HG02852 (cell line): ENCODE data around the gene SERHL2.
"Not testable (repeated sequence)": the region's sequence is repeated elsewhere in the genome, so short reads cannot be mapped to it uniquely, and the experiment has no call there.

Experiments
- ATAC-seq: cut with Tn5 transposase; IDR thresholded peaks from one replicate; pipeline ENCODE4 v1.9.1; 2021; ENCODE audit warnings: mild to moderate bottlenecking, moderate library complexity; ENCODE audit not compliant: unreplicated experiment

Gene SERHL2, protein sequence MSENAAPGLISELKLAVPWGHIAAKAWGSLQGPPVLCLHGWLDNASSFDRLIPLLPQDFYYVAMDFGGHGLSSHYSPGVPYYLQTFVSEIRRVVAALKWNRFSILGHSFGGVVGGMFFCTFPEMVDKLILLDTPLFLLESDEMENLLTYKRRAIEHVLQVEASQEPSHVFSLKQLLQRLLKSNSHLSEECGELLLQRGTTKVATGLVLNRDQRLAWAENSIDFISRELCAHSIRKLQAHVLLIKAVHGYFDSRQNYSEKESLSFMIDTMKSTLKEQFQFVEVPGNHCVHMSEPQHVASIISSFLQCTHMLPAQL

DNA sequence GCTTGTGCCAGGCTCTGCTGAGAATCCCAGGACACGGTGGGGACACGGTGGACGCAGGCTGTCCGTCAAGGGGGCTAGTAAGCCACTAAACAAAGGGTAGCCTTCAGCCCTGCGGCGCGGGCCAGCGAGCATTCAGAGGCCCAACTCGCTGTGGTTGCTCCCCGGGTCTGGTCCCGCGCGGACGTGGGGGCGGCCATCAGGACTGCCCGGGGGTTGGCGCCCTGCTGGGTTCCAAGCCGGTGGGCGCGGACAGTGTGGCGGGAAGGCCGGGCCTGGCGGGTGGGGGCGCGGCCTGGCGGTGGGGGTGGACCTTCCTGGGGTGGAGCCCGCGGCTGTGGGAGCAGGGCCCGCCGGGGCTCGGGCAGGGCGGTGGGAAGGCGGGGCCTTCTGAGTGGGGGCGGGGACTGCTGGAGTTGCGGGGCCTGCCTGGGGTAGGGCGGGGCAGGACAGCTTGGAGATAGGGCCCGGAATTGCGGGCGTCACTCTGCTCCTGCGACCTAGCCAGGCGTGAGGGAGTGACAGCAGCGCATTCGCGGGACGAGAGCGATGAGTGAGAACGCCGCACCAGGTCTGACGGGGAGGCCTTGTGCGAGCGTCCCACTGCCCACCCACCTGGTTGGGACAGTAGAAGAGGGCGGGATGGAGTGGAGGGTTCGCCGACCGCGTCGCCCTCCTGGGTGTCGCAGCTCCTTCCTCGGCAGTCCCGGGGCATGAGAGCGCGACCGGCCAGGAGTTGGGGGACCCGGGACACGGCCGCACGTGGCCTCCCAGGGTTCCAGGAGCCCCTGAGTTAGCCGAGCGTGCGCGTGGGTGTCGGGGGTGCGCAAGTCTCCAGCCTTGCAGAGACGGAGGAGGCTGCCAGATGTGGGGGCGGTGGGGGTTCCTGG is at the start of gene SERHL2:
SERHL2 (plus strand) TSS at position 482 of the 887 bp plus-strand sequence; CDS start at position 547, 65 bp downstream.
- ATAC-seq = peak; percentile 57

DNA sequence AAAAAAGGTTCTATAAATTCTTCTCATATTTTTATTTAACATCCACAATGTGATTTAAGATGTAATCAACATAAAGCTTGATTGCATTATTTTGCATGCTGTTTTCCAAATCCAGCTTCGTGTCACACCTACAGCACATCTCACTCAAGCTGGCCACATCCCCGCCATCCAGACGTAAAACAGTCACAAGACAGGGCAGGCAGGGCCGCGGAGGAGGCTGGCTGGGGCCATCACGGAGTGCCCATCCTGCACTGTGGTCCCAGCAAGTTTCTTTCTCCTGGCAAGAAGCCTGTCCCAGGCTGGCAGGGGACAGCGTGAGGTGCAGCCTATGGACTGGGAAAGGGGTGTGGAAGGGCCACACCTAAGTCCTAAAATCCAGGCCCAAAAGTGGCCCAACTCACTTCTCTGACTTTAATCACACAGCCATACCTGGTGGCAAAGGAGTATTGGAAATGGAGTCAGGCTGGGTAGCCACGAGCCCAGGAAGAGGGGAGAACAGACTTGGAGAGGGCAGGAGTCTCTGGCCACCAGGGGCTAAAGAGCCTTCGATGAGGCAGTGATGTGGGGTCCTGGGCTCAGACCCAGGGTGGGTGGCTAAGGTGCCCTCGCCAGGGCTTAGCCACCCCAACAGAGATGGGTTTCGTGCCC is 45.3 kb upstream of the SERHL2 start:
- ATAC-seq = not testable (repeated sequence)

DNA sequence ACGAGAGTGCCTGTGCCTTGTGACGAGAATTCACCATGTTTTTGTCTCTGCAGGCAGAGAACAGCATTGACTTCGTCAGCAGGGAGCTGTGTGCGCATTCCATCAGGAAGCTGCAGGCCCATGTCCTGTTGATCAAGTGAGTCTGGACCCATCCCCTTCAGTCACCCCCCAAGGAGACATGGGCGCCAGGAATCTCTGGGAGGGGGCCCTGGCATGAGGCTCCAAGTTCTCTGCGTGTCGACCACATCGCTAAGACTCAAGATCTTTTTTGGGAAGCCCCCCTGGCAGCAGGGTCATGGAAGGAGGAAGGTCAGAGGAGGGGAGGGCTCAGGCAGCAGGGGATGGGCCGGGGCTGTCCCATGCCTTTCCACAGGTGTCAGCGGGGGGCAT is 44.8 kb upstream of the SERHL2 start:
- not testable (repeated sequence) for ATAC-seq

DNA sequence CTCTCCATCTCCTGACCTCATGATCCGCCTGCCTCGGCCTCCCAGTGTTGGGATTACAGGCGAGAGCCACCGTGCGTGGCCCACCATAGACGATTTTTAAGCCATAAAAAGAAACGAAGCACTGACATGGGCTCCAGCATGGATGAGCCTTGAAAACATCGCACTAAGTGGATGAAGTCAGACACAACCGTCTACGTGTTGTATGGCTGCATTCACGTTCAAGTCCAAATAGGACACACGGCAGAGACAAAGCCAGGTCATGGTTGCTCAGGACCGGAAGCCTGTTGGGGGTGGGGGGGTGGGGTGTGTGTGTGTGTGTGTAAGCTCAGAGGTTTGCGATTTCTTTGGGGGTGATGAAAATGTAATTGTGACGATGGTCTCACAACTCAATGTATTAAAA is 44.2 kb upstream of the SERHL2 start:
- ATAC-seq = no peak

DNA sequence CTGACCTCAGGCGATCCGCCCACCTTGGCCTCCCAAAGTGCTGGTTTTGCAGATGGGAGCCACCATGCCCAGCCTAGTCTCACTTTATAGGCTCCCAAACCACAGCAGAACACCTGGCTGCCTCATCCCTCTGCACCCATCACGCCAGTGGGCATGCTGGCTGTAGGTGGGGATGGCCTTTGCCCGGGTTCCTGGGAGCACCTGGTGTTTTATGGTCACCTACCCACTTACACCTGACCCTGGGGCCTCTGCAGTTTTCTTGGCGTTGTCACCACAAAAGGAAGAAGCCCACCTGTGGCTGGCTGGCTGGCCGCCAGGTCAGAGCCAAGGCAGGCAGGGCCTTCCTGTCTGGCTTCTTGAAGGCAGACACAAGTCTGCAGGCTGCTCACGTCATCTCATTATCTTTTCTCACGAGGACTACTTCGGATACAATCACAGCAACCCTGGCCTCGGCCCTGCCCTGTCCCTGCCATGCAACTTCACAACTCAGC is 42.3 kb upstream of the SERHL2 start:
- no peak for ATAC-seq

DNA sequence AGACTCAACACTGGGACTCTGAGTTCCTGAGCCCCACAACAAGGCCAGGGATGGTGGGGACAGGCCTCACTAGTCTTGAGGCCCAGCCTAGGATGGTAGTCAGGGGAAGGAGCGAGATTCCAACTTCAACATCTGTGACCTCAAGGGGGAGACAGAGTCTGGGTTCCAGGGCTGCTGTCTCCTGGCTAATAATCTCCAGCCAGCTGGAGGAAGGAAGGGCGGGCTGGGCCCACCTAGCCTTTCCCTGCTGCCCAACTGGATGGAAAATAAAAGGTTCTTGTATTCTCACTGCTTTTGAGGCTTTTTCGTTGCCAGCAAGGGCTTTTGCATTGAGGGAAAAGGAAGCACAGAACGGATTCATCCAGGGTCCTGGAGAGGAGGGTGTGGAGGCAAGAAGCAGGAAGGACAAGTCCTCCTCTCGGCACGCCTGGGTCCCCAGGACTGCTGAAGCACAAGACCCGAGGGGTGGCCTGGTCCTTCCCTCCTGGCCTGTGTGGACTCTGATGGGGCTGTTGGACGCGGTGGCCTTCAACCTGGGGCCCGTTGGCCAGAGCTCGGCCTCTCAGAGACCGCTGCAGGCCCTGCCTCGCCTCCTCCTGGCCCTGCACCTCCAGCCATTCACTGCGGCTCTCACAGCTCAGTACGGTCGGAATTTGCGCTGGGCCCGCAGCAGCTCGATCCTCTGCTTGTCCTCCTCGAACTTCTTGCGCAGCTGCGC is 41.3 kb upstream of the SERHL2 start:
- ATAC-seq = not testable (repeated sequence)

DNA sequence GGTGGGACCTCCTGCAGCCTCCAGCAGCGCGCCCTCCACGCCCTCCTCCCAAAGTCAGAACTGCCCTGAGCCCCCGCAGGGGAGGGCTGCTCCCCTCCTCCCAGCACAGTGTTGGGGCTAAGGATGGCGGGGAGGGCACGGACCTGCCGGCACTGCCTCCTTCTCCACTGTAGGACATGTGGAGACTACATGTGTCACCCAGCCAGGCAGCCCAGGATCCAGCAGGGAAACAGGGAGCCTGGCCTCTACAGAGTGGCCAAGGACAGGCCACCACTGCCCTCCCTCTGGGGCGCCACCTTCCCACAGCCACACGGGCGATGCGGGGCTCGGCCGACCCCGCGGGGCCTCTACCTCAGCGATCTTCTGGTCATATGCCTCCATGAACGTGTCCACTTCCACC is 39.4 kb upstream of the SERHL2 start:
- not testable (repeated sequence) for ATAC-seq

DNA sequence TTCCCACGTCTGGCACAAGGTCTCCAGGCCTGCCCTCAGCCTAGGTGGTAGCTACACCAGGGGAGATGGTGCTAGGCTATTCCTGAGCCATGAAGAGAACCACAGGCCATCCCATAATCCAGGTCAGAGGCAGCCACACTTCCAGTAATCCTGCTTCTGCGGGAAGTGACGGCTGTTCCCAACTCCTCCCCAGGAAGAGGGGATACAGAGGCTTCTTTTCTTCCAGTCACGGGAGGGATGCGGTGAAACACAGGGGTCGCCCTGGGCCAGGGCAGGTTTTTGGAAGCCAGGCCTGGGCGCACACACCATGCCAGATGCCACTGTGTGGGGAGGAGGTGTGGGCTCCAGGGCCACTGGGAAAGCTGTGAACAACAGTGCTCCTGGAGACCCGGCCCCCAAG is 38.5 kb upstream of the SERHL2 start:
- not testable (repeated sequence) for ATAC-seq

DNA sequence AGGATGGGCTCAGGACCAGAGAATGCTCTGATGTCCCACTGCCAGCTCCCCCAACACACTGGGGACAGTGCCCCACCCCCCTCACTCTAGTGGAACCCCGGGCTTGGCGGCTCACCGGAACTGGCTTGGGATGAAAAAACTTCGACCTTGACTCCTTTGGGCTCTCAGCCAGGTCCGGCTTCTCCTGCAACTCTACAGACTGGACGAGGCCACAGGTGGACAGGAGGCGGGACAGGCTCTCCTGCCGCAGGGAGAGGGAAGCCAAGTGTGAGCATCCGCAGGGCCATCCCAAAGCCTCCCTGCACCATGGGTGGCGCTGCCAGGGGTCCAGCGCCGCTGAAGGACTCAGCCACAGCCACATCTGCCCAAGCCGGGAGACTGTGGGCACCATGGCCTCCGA is 37.9 kb upstream of the SERHL2 start:
- no peak for ATAC-seq

DNA sequence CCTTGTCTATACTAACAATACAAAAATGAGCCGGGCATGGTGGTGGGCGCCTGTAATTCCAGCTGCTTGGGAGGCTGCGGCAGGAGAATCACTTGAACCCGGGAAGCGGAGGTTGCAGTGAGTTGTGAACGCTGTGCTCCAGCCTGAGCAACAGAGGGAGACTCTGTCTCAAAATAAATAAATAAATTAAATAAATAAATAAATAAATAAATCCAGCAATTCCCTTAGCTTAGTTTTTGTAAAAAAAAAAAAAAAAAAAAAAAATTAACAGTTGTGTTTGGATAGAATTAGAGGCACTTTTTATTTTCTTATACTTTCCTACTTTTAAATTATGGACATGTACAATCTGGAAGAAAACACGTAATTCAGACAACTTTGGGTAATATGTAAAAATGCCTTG is 36.7 kb upstream of the SERHL2 start:
- not testable (repeated sequence) for ATAC-seq

DNA sequence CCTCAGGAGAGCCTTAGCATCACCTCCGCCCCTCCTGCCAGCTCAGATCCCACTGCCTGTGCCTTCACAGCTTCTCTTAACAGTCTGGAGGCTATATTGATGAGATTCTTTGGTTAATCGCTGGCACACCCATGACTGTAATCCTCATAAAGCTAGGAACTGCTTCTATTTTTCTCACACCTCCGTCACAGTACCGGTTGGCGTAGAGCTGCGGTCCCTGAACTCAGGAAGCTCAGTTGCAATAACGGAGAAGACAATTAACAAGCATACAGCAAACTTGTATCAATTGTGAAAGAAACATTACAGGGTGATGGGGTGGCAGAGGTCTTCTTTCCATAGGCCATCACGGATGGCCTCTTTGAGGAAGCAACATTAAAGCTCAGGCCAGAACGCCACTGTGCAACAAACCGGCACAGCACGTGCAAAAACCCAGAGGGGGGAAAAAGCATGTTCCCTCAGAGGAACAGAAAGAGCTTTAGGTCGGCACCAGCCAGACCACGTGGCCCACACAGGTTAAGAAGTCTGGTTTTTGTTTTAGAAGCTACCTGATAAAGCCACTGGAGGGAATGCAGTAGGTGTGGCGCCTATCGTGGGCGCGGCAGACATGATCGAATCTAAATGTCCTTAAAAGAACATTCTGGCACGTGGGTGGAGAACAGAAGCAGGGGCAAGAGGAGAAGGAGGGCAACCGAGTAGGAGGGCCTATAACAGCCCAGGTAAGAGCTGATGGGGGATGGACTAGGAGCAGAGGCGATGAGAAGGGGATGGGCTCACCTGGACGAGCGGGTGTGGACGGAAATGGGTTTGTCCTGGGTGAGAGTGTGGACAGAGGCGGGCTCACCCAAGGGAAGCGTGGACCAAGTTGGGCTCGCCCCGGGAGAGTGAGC is 34.9 kb upstream of the SERHL2 start:
- ATAC-seq = peak; percentile 12

DNA sequence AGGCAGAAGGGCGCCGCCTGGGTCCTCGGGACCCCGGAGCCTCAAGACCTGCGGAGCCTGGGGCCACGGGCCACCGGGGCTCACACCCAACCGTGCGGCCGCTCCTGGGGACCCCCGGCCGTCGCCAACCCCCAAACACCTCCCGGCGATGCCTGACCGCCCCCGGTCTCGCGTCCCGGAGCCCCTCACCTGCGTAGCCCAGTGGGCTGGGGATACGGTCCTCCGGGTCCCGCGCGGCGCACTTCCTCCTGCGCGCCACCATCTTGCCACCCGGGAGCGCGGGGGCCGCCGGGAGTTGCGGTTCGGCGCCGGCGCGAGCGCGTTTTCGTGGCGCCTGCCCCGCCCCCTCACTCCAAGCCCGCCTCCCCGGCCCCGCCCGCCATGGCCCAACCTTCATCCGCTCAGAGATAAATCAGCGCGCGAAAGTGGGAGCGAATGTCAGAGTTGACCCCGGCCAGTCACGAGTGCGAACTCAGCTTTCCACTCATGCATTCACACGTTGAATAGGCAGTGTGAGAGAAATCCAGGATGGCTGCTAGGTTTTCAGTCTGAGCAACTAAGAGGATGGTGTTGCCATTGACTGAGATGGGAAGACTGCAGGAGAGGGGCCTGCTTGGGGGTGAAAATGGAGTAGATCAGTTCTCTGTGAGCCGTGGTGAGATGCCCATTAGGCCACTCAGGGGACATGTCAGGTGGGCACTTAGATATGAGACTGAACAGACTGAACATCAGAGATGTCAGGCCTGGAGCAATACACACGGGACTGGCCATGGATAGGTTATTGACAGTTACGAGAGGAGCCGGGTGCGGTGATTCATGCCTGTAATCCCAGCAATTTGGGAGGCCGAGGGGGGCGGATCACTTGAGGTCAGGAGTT is 34.0 kb upstream of the SERHL2 start, which contains the start of gene RRP7A:
RRP7A (minus strand) TSS at position 272 of the 877 bp plus-strand sequence; CDS start at position 262, 10 bp downstream.
- peak; percentile 68 for ATAC-seq

DNA sequence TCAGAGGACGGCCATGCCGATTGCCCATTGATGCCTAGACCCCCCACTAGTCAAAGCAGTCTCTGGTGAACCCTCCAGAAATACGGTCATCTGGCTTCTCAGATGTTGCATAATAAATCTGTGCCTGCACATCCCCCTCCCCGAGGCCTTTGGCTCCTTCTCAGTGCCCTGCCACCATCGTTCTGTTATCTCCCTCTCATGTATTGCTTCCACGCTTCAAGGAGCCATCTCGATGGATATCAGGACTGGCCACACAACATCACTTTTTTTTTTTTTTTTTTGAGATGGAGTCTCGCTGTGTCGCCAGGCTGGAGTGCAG is 32.6 kb upstream of the SERHL2 start:
- no peak for ATAC-seq

DNA sequence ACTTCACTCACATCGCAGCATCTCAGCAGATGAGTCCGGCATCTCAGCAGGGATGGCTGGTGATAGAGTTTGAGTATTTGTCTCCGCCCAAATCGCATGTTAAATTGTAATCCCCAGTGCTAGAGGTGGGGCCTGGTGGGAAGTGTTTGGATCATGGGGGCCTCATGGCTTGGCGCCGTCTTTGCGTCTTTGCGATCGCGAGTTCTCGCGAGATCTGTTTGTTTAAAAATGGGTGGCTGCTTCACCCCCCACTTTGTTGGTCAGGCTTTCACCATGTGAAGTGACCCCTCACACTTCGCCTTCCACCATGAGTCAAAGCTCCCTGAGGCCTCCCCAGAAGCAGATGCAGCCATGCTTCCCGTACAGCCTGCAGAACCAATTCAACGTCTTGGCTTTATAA is 31.2 kb upstream of the SERHL2 start:
- ATAC-seq = no peak

DNA sequence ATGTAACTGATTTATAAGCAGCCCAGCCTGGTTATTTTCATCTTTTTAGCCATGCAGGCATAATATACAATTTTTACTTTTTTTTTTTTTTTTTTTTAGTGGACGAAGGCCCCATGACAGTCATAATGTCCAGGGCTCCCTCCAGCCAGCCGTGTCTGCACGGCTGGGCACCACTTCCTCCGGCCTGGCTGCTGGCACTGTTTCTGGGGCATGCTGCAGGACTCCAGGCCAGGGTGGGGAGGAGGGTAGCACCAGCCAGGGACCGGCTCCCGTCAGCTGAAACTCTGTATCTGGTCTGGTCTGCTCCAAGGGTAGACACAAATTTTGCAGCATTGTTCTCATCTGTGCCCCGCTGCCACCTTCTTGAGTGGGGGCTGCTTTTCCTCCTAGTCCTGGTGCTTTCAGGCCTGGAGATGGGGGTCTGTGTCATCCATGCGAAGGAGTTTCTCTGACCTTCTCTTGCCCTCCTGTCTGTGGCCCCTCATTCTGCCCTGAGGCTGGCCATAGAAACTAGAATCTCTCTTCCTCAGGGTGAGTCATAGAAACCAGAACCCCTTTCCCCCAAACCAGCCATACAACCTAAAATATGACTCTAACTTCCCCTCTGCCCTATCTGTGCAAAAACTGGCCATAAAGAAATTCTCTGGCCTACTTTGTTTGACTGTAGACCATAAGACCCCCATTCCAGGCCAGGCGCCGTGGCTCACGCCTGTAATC is 25.0 kb upstream of the SERHL2 start:
- no peak for ATAC-seq

DNA sequence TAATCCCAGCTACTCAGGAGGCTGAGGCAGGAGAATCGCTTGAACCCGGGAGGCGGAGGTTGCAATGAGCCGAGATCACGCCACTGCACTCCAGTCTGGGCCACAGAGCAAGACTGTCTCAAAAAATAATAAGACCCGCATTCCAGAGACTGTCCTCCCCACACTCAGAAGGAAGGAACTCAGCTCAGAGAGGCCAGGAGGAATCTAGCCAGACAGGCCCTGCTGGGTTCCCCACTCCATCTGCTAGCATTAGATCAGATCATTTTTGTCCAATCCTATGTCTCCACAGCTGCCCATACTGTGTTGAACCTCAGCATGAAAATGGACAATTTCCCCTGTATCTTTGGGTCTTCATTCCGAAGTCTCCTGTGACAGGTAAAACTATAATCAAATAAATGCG is 24.3 kb upstream of the SERHL2 start:
- not testable (repeated sequence) for ATAC-seq

DNA sequence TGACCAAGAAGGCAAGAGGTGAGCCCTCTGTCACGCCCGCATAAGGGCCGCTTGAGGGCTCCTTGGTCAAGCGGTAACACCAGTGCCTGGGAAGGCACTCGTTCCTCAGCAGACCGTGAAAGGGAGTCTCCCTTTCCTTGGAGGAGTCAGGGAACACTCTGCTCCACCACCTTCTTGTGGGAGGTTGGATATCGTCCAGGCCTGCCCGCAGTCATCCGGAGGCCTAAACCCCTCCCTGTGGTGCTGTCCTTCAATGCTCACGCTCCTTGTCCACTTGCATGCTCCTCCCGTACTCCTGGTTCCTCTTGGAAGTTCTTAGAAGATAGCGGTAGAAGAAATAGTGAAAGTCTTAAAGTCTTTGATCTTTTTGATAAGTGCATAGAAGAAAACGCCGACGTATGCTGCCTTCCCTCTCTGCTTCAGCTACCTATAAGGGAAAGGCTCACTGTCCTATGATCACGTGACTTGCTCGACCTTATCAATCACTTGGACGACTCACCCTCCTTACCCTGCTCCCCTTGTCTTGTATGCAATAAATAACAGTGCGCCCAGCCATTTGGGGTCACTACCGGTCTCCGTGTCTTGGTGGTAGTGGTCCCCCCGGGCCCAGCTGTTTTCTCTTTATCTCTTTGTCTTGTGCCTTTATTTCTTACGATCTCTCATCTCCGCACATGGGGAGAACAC is 22.2 kb upstream of the SERHL2 start:
- ATAC-seq = not testable (repeated sequence)

DNA sequence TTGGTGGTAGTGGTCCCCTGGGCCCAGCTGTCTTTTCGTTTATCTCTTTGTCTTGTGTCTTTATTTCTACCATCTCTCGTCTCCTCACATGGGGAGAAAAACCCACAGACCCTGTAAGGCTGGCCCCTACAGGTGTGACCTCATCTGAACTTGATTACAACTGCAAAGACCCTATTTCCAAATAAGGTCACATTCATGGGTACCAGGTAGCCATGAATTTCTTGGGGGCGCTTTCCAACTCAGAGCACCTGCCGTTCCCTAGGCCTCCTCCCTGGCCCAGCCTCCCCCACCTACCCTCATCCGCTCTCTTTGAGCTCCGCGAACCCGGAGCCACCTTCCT is 20.1 kb upstream of the SERHL2 start:
- ATAC-seq = no peak
